NCI-H510A (cell line): Measurements from ENCODE around the gene ARHGAP42.
"Not testable (repeated sequence)": the region's sequence is repeated elsewhere in the genome, so short reads cannot be mapped to it uniquely, and the experiment has no call there.

Experiments used
- DNase-seq: peaks from one replicate; lab custom pipeline; 2025; lab: John Stamatoyannopoulos, UW

Gene ARHGAP42

DNA sequence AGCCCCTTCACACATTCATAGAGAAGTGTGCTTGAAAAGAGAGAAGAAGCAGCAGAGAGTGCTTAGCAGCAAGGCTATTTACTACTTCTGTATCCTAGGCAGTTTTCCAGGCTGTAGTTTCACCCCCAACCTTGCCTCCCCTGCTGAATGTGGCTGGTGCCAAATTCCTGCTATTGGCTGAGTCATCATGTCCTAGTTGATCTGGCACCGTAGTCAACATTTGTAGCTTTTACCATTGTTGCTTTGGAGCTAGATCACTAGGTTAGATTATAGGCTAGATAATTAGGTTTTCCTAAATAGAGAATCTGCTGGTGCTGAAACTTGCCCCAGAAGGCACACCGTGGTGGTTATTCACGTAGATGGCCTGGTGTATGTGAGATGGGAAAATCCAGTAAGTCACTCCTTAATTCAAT lies 32.7 kb downstream of the ARHGAP42 start:
- no peak for DNase-seq

- no peak for DNase-seq
Observed at GRCh38 chr11:100726680-100727079, 39.6 kb downstream of the ARHGAP42 start.

DNA sequence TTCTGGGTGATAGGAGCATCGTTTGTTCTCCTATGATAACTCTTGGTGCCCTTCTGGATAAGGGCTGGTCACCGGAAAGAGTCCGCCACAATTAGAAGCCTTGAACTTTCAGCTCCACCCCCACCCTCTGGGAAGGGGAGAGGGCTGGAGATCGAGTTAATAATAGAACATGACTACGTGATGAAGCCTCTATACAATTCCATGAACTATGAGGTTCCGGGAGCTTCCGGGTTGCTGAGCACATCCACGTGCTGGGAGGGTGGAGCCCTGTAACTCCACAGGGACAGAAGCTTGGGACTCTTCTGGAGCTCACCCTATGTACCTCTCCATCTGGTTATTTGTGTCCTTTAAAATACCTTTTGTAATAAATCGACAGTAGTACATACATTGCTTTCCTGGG lies 40.3 kb downstream of the ARHGAP42 start:
- DNase-seq = no peak

DNA sequence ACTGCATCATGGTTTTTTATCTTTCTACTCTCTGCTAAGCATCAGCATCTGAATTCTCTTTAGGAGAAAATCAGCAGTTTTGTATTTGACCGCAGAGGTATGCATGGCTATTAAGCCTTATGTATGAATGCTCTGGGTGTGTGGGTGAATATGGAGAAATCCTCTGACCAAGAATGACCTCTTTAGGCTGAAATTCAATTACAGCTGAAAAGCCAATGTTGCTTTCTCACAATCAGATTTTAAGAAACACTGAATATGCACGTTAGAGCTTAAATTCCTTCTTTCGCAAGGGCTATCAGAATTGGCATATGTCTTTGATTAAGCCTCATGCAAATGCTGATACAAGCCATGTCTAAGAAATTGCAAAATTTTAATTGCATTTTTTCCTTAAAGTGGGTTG lies 43.2 kb downstream of the ARHGAP42 start:
- DNase-seq = no peak

- no peak for DNase-seq
Observed at GRCh38 chr11:100731471-100731870, 44.4 kb downstream of the ARHGAP42 start.

GRCh38 chr11:100732949-100733348 lies 45.9 kb downstream of the ARHGAP42 start:
- DNase-seq = no peak

- no peak for DNase-seq
Observed at GRCh38 chr11:100734743-100735527, 47.8 kb downstream of the ARHGAP42 start.

DNA sequence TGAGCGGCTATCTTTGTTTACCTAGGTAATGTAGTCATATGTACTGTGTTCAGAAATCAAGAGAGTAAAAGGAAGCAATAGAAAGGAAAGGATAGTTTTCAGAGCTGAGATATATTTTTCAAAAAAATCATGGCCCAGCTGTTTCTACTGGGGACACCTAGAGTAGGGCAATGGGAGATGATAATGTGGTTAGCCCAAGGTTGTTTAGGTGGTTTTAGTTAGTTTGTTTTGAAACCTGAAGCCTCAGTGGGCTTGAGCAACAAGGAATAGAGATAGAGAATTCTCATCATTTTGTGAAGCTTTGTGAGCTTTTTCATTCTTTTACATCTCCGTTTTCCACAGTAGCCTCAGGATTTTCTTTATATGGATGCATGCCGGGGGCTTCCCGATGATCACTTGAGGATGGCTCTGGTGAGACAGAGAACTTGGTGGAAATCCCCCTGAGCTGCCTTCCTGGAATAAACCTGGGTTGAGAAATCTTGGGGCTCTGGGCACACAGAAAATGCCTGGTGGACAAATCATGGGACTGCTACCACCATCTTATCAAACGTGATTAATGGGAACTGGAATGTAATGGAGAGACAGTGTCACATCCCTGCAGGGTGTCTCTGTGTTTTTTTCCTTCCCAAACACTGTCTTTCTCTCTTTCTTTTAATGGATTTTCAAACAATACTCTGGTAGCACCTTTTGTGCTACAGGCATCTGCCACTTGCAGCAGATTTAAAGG lies 49.0 kb downstream of the ARHGAP42 start:
- no peak for DNase-seq

- no peak for DNase-seq
Observed at GRCh38 chr11:100738701-100739270, 51.7 kb downstream of the ARHGAP42 start.

- DNase-seq = no peak
Observed at GRCh38 chr11:100739666-100740065, 52.6 kb downstream of the ARHGAP42 start.

GRCh38 chr11:100740440-100740839 lies 53.4 kb downstream of the ARHGAP42 start:
- no peak for DNase-seq

- DNase-seq = no peak
Observed at GRCh38 chr11:100741866-100742625, 55.0 kb downstream of the ARHGAP42 start.

- DNase-seq = no peak
Observed at GRCh38 chr11:100746448-100746847, 59.4 kb downstream of the ARHGAP42 start.

DNA sequence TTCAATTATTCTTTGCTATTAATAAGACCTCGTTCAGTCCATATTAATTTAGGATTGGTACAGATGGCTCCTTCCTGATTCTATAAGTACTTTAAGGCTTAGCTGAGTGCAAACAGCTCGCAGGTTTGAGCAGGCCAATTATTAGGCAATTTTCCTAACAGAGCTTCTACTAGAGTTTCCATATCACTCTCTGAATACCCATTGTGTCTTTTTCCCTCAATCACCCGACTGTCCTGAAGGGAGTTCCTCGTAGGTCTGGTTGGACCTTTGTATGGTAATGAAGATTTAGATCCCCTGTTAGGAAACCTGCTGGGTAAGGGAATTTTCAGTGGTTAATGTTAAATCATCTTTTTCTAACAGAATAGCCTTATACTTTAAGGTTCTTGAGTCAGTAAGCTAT lies 61.1 kb downstream of the ARHGAP42 start:
- DNase-seq = no peak

DNA sequence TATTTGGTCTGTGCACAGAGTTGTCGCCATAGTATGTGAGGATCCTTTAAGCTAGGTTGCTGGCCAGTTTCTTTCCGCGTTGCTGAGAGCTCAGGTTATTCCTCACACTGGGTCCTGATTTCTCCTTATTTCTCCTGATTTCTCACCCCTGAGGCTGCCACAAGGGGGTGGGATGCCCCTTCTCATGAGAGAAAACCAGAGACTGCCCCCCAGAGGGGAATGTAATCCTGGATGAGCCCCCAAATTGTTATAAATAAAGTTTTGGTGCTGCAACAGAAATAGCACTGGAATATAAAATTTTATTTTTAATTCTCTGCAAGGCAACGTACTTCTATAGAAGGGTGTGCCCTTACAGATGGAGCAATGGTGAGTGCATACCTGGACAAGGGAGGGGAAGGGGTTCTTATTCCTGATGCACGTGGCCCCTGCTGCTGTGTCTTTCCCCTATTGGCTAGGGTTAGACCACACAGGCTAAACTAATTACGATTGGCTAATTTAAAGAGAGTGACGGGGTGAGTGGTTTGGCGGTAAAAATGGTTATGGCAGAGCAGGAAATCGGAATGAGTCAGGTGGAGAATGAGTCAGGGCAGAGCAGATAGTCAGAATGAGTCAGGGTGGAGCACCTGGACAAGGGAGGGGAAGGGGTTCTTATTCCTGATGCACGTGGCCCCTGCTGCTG lies 62.9 kb downstream of the ARHGAP42 start:
- DNase-seq = not testable (repeated sequence)

DNA sequence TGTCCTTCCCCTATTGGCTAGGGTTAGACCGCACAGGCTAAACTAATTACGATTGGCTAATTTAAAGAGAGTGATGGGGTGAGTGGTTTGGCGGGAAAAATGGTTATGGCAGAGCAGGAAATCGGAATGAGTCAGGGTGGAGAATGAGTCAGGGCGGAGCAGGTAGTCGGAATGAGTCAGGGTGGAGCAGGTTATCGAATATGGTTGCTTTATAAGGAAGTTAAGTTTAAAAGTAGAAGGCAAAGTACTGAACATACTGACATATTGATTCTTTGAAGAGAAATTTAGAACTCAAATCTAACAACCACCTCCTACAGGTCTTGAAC lies 63.4 kb downstream of the ARHGAP42 start:
- not testable (repeated sequence) for DNase-seq

DNA sequence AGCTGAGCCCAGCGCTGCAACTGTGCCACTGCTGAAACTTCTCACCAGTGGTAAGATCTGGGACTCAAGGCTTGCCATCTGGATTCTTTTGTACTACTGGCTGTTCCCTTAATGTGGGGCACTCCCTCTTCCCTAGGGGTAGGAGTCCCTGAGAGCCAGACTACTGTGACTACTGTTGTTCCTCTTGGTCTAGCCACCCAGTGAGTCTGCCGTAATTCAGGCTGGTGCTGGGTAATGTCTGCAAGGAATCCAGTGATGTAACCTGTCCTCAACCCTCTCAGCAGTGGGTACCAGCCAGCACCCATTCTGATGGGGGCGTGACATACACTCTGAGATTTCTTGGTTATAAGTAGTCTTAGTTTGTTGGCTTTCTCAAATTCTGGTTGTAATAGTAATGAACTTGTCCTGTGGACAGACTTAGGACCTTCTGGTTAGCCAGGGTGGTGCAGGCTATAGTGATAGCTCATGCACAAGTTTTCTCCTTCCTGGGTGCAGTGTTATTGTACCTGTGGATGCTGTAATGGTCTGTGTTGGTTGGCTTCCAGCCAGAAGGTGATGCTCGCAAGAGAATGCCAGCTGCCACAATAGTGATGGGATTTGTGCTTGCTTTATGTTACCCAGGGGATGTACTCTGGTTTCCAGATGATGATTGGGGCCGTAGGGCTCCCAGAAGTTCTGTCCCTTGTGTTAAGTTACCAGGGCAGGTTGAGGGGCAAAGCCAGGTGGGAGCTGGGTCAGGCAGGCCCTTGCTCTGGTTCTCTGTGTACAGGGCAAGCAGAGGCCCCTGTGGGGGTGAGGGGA lies 65.5 kb downstream of the ARHGAP42 start:
- DNase-seq = no peak

DNA sequence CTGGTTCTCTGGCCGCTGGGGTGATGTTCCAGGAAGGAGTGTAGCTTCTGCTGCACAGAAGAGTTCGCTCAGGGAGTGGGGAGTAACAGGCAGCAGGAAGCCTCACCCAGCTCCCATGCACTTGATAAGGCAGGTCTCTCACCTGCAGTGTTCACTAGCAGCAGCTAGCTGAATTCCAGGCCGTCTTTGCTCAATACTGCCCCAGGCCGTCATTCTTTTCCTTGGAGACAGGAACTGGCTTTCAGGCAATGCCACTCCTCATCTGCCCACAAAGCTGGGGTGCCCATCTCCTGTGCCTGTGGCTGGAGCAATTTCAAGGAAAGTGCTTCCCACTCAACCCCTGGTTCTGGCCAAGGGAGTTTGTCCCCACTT lies 66.1 kb downstream of the ARHGAP42 start:
- no peak for DNase-seq

GRCh38 chr11:100753571-100753970 lies 66.5 kb downstream of the ARHGAP42 start:
- DNase-seq = no peak

- DNase-seq = no peak
Observed at GRCh38 chr11:100756559-100756958, 69.5 kb downstream of the ARHGAP42 start.

- no peak for DNase-seq
Observed at GRCh38 chr11:100757646-100758045, 70.6 kb downstream of the ARHGAP42 start.
